GM18861 (cell line): ENCODE measurements around the gene NCKAP5L.
A peak's percentile ranks its signal among the peaks of the same experiment; 100 is the strongest.
"Not testable (repeated sequence)": the region's sequence is repeated elsewhere in the genome, so short reads cannot be mapped to it uniquely, and the experiment has no call there.

Experiments used
- ATAC-seq: cut with Tn5 transposase; IDR thresholded peaks from one replicate; pipeline ENCODE4 v1.9.1; 2021; ENCODE audit not compliant: unreplicated experiment

NCKAP5L gene, protein sequence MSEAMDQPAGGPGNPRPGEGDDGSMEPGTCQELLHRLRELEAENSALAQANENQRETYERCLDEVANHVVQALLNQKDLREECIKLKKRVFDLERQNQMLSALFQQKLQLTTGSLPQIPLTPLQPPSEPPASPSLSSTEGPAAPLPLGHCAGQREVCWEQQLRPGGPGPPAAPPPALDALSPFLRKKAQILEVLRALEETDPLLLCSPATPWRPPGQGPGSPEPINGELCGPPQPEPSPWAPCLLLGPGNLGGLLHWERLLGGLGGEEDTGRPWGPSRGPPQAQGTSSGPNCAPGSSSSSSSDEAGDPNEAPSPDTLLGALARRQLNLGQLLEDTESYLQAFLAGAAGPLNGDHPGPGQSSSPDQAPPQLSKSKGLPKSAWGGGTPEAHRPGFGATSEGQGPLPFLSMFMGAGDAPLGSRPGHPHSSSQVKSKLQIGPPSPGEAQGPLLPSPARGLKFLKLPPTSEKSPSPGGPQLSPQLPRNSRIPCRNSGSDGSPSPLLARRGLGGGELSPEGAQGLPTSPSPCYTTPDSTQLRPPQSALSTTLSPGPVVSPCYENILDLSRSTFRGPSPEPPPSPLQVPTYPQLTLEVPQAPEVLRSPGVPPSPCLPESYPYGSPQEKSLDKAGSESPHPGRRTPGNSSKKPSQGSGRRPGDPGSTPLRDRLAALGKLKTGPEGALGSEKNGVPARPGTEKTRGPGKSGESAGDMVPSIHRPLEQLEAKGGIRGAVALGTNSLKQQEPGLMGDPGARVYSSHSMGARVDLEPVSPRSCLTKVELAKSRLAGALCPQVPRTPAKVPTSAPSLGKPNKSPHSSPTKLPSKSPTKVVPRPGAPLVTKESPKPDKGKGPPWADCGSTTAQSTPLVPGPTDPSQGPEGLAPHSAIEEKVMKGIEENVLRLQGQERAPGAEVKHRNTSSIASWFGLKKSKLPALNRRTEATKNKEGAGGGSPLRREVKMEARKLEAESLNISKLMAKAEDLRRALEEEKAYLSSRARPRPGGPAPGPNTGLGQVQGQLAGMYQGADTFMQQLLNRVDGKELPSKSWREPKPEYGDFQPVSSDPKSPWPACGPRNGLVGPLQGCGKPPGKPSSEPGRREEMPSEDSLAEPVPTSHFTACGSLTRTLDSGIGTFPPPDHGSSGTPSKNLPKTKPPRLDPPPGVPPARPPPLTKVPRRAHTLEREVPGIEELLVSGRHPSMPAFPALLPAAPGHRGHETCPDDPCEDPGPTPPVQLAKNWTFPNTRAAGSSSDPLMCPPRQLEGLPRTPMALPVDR (N-terminal part only)

DNA sequence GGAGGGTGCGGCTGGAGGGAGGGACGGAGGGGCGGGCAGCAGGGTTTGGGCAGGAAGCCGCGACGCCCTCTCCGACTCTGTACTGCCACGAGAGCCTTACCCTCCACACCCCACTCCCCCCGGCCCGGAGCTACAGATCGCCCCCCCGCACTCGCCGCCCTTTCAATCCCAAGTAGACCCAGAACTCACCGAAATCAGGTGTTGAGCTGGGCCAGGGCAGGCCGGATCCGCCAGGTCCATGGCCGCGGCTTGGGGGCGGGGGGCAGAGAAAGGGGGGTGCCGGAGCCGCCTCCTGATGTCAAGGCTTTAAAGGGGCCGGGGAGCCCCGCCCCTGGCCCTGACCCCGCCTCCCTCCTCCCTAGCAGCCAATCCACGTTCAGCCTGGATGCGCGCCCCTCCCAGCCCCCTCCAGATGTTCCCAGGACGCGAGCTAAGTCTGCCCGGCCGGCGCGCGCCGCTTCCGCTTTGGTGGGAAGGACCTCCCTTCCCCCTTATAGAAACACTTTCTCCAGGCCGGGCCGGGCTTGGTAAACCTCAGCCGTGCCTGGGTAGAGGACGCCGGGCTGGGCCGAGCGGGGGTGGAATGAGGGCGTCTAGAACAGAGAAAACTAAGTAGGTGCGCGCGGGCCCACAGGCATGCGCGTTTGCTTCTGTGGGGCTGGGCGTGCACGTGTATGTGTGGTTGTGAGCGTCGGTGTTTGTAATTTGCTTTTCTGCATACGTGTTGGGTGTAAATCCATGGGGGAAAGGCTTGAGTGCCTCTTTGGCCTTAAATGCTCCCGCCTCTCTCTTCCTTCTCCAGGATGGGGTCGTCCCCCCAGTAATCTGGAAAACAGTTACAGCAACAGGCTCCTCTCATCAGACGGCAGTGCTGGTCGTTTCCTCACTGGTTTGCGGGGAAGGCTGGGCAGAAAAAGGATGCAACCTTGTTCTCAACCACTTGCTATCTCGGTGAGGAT, at the start of gene NCKAP5L:
TSS of gene NCKAP5L (minus strand) at position 281 of the 959 bp plus-strand sequence. CDS start 24,369 bp downstream, outside the sequence.
- ATAC-seq, result peak; percentile 67

DNA sequence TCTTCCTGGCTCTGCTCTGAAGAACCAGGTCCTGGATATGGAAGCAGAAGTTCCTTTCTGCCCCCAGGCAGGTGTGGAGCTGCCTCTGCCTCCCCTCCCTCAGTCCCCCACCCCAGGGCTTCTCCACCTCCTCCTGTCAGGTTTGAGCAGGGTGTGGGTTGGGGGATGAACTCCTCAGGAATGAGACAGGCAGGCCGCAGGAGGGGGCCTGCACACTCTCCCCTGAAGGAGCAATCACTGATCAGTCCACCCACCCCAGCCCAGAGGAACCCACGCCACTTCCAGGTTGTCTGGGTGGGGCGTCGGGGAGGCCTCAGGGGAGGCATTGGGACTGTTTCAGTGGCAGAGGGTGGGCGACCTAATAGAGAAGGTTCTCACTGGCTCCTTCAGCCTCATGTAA, 48.9 kb upstream of the NCKAP5L start:
- ATAC-seq, result no peak

DNA sequence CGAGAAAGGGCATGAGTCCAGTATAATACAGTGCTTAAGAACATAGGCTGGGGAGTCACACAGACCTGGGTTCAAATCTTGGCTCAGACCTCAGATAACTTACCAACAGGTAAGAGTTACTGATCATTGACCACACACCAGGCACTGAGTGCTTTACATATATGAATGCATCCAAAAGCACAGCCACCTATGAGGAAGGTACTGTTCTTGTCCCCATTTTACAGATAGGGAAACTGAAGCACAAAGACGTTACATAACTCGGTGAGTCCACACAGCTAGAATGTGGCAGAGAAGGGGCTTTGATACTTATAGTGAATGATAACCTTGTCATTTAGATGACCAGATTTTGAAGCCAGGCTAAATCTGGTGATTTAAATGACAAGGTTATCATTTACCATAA, 47.9 kb upstream of the NCKAP5L start:
- ATAC-seq, result no peak

GRCh38 chr12:49875115-49875720, 47.0 kb upstream of the NCKAP5L start:
- no peak for ATAC-seq

DNA sequence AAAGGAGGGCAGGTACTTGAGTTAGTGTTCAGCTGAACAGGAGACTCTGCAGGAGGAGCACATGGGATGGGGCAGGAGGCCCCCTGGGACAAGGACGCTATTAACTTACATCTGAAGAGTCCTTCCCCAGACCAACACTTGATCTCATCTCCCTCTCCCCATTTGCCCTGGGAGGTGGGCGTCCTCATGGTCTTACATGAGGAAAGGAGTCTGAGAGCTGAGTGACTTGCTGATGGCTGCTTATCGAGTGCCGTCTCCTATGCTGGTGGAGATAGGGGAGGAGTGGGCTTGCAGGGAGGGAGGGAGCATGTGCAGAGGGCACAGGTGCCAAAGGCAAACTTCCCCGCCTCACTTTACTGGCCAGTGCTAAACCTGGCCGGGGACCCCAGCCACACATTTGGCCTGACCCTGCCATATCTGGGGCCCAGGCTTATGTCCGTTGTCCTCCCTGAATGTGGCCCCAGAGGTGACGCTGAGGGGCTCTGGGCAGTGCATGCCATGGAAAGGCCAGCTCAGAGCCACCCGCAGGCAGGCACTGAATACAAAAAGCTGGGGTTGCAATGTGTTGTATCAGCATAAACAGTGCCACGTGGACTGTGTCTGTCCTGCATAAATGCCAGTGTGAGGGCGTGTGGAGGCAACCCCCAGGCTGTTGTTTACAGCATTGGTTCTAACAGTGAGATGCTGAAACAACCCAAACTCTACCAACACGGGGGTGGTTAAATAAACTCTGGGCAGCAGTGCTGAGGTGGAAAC, 46.1 kb upstream of the NCKAP5L start:
- no peak for ATAC-seq

- no peak for ATAC-seq
Measured at GRCh38 chr12:49873361-49873934, 45.2 kb upstream of the NCKAP5L start.

- no peak for ATAC-seq
Measured at GRCh38 chr12:49872781-49873181, 44.6 kb upstream of the NCKAP5L start.

GRCh38 chr12:49872381-49872780, 44.2 kb upstream of the NCKAP5L start:
- no peak for ATAC-seq

- ATAC-seq, result not testable (repeated sequence)
Measured at GRCh38 chr12:49871811-49872251, 43.6 kb upstream of the NCKAP5L start.

DNA sequence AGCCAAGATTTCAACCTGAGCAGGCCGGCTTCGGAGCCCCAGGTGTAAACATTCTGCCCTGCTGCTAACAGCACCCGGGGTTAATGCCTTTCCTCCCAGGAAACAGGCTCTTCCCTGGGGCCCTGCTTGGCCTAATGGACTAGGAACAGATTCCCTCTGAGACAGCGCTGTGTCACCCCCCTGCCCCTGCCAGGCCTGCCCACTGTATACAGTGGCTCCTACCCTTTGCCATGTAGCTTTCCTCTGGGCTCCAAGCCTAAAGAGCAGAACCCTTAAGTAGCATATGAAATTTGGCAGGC, 43.0 kb upstream of the NCKAP5L start:
- ATAC-seq, result no peak

DNA sequence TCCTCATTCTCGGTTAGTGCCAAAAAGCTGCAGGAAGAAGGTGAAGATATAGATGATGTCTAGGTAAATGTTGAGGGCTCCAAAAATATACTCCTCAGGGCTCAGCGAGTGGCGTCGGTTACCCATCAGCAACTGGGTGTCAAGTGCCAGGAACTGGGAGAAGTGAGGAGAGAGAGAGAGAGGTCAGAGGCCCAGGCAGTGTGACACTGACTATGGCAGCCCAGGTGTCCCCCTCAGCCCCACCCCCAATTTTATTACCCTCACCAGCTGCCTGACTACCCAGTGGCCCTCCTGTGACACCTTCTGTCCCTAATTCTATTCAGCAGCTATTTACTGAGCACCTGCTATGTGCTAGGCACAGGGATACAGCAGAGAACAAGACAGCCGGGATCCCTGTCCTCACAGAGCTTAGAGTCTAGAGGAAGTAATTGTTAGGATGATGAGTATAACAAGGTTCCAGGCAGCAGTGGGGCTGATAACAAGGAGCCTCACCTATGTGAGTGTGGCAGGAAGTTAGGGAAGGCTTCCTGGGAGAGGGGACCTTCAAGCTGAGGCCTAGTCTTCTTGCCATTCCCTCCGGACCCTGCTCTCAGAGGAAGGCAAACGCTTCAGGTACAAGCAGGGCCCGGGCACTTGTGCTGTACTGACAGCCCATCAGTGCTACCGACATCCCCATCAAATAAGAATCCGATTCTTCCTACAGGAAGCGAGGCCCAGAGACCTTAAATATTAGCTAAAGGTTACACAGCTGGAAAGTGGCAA, 42.5 kb upstream of the NCKAP5L start:
- ATAC-seq, result no peak

DNA sequence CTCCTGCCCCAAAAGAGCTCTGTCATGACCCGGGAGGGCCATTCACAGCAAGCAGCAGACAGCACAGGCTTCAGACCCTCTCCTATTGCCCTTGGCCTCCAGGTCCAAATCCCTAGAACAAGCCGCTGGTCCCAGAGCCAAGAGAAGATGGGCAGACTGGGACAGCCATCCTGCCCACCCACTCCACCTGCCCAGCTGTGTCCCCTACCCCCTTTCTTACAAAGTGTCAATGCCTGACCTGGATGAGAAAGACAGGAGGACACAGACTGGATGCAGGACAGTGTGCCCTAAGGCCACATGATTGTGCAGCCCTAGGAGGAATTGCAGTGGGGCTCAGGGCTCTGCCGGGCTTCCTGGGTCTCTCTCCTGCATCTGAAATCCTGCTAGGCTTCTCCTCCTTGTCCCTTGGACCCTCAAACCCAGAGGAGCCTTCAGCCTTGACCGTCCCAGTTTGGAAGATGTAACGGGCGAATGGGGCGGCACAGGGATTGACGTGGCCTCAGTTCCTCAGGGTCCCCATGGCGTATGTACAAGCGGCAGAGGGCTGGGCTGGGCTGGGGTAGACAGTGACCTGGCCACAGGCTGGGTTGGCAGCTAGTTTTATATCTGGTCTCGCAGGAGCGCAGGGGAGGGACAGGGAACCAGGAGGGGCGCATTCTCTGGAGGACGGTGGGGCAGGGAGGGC, 41.7 kb upstream of the NCKAP5L start:
- no peak for ATAC-seq

GRCh38 chr12:49868952-49869815, 41.0 kb upstream of the NCKAP5L start:
- ATAC-seq, result no peak

DNA sequence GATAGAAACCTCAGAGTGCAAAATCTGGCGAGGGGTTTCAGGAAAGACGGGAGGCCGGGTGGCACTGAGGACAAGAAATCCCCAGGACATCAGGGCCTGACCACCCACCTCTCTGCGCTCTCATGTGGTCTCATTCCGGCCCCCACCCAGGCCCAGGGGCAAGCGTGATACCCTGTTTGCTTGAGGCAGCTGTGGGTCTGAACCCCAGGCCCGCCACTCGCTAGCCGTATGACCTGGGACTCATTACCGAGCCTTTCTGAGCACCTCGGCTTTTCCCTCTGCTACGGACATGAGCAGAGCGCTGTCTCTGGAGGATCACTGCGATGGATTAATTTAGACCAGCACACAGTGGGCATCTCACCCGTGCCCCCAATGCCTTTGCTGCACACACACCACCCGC, 40.2 kb upstream of the NCKAP5L start:
- no peak for ATAC-seq

GRCh38 chr12:49867570-49868341, 39.5 kb upstream of the NCKAP5L start:
- ATAC-seq, result no peak
